DND-41 (cell line): ENCODE data around the gene MARCHF3.

Source experiments
- EZH2 ChIP-seq: IDR thresholded peaks from 3 replicates; pipeline ENCODE4 v1.6.1; 2012; ENCODE audit warnings: borderline replicate concordance, low read depth, mild to moderate bottlenecking, moderate library complexity, low read length, inconsistent platforms; ENCODE audit not compliant: severe bottlenecking
- TF ChIP-seq, protein P1 (sequence below): IDR thresholded peaks from 2 replicates; pipeline ENCODE4 v1.5.1; 2012; ENCODE audit warnings: borderline replicate concordance, low read length, moderate library complexity, mild to moderate bottlenecking; ENCODE audit not compliant: poor library complexity, severe bottlenecking; ENCODE audit errors: extremely low read depth

DNA sequence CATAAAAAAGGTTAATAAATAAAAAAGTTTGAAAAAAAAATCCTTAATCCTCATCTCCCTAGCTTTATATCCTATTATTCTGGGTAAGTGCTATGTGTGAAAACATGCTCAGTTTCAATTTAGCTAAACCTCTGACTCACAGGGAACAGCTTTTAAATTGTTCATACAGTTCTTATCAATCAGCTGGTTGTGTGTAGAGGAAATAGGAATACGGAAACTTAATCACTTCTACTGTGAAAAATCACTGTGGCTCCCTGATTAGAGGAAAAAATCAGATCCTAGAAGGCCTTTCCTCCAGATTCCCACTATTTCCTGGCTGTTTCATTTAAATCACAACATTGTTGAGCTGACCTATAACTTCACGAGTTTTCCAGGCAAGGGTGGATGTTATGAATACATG lies 120.5 kb downstream of the MARCHF3 start:
- TF ChIP-seq, protein P1, sequence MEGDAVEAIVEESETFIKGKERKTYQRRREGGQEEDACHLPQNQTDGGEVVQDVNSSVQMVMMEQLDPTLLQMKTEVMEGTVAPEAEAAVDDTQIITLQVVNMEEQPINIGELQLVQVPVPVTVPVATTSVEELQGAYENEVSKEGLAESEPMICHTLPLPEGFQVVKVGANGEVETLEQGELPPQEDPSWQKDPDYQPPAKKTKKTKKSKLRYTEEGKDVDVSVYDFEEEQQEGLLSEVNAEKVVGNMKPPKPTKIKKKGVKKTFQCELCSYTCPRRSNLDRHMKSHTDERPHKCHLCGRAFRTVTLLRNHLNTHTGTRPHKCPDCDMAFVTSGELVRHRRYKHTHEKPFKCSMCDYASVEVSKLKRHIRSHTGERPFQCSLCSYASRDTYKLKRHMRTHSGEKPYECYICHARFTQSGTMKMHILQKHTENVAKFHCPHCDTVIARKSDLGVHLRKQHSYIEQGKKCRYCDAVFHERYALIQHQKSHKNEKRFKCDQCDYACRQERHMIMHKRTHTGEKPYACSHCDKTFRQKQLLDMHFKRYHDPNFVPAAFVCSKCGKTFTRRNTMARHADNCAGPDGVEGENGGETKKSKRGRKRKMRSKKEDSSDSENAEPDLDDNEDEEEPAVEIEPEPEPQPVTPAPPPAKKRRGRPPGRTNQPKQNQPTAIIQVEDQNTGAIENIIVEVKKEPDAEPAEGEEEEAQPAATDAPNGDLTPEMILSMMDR: no peak
- no peak for TF ChIP-seq EZH2
